ENCODE measurements around the gene PRR35.

Gene PRR35

DNA sequence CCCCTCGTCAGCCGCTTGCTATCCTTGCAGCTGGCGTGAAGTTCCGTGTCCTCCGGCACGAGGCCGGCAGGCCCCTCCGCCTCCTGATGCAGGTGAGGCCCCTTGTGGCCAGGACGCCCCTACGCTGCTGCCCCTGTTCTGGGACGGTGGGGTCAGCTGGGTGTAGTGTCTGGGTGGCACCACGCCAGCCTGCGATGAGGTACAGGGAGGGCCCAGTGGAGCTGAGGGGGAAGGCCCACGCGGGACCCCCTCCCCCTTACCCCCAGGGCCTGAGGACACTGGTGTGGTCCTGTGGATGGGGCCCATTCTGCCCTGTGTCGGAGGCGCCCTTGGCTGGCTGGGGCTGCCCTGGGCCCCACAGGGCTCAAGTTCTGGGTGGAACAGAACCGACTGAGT is 22.0 kb downstream of the PRR35 start:
- no peak for DNase-seq

DNA sequence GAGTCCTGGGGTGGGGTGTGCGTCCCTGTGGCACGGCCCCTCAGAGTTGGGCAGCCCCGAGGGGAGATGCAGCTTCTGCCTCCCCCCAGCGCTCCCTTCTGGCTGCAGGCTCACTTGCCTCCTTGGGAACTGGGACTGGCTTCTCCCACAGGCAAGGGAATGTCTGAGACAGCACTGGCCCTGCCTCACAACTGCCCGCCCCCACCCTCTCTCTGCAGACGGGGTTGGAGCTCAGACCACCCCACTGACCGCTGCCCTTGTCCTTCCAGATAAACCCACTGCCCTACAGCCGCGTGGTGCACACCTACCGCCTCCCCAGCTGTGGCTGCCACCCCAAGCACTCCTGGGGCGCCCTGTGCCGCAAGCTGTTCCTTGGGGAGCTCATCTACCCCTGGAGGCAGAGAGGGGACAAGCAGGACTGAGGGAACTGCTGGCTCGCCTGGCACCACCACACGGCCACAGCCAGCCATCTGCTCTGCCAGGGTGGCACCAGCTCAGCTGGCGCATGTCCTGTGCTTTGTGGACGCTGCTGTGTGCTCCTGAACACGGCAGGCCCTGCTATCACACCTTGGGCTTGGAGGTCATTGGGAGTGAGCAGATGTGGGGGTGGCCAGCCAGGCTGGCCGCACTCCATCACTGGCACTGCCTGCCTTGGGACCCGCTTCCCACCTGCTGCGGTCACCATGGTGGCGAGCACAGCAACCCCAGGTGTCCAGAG is 22.6 kb downstream of the PRR35 start:
- no peak for DNase-seq

DNA sequence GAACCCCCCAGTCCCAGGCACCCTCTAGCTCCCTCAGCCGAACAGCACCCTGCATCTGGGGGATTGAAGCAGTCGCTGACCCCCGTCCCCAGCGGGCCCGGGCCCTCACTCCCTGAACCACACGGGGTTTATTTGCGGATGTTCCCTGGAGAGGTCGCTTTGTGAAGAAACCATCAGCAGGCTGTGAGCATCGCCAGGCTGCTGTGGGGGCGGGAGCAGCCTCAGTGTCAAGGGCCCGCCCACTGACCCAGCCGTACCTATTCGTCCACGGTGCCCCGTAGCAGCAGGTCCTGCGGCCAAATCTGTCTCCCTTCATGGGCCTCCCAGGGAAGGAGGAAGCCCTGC is 23.2 kb downstream of the PRR35 start:
- no peak for DNase-seq

DNA sequence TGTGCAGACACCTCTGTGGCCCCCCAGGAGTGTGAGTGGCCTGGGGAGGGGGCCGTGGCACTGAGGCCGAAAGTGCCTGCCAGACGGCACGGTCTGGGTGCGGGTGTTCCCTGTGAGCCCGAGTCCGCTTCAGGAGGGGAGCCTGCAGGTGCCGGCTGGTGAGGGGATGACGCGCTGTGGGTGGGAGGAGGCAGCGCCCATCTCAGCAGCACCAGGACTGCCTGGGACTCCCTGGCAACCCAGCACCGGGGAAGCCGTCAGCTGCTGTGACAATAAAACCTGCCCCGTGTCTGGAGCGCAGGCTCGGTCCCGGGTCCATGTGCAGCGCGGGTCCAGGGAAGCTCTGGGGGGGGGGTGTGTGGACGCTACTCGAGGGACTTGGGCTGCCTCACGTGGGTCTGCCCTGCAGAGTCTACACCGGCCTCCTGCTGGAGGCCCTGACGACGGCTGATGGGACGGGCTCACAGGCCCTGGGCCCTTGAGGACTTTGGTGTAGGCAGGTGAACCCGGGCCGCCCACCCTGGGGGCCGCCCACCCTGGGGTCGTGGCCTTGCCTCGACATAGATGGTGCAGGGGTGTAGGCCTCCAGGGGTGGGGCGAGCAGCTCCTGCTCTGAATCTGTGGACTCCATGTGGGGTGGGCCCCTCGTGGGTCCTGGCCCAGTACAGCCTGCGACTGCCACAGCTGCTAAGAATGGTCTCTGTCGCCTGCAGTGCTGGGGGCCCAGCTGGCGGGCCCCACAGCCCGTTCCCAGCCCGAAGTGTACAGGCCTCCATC is 23.8 kb downstream of the PRR35 start:
- DNase-seq = no peak

- DNase-seq = no peak
Observed at GRCh38 chr16:585351-585750, 25.2 kb downstream of the PRR35 start.

- DNase-seq = no peak
Observed at GRCh38 chr16:586047-586644, 26.0 kb downstream of the PRR35 start.

GRCh38 chr16:586645-587590 is 26.7 kb downstream of the PRR35 start:
- DNase-seq = no peak

GRCh38 chr16:588639-588888 is 28.4 kb downstream of the PRR35 start:
- DNase-seq = no peak

GRCh38 chr16:588889-589657 is 28.9 kb downstream of the PRR35 start:
- peak; percentile 97 to 98 (median 98) for DNase-seq

GRCh38 chr16:589658-590187 is 29.5 kb downstream of the PRR35 start, which contains the start of gene RAB40C:
Gene RAB40C (plus strand): TSS chr16:590066. CDS start chr16:590292, 226 bp downstream.
- DNase-seq = peak; percentile 99

GRCh38 chr16:590188-590814 is 30.1 kb downstream of the PRR35 start:
- peak; percentile 37 to 71 (median 48) for DNase-seq

- no peak for DNase-seq
Observed at GRCh38 chr16:590815-591200, 30.6 kb downstream of the PRR35 start.

DNA sequence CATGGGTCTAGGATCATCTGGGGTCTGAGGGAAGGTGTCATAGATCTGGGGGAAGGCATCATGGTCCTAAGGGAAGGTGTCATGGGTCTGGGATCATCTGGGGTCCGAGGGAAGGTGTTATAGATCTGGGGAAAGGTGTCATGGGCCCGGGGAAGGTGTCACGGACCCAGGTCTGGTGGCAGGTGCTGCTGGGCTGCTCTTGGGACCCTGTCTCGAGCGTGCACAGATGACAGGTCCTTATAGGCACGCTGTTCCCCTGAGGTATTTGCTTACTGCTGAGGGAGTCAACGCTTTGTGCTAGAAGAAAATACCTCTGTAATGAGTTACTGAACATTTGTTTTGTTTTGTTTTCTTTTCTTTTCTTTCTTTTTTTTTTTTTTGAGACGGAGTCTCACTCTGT is 31.0 kb downstream of the PRR35 start:
- DNase-seq = no peak

DNA sequence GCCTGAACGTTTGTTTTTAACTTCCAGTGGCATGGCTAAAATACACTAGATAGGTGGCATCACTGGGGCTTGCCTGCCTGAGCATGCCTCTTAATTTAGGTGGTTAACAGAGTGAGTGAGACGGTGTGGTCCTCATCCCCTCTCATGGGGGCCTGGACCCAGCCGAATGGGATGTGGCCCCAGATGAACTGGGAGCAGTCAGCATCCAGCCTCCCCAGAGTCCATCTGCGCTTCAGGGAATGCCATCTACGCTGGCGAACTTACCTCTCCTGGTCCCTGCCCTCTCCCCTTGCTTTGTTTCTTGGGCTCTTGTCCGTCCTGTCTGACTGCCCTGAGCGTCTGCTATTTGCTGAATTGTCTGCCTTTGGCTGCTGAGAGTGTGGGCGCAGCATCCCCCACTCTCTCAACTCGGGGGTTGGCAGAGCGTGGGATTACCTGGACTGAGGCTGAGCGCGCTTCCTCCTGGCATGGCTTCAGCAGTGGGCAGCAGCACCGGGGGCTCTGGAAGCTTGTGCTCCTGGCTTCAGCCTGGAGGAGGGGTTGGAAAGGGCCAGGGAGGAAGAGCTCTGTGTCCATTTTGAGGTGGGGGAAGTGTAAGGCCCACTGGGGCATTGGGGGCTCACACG is 31.8 kb downstream of the PRR35 start:
- no peak for DNase-seq

- DNase-seq = peak; percentile 74 to 83 (median 80)
Observed at GRCh38 chr16:592518-593306, 32.5 kb downstream of the PRR35 start.

DNA sequence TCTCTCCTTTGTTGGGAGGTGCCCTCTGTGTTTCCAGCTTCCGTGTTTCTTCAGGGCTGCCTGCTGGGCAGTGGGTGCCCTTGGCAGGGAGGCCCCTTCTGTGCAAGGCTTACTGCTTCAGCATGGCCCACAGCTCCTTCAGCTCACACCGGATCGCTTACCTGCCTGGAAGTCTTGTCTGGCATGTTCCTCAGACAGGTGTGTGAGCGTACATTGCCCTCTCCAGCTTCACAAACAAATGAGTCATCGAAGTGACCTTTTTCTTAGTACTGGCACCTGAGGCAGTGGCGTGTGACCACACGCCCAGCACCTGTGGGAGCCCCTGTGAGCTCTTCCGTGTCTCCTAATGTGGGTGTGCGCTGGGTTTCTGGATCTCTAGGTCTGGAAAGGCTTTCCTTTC is 33.2 kb downstream of the PRR35 start:
- DNase-seq = peak in 1 of 4 experiments; percentile 13

DNA sequence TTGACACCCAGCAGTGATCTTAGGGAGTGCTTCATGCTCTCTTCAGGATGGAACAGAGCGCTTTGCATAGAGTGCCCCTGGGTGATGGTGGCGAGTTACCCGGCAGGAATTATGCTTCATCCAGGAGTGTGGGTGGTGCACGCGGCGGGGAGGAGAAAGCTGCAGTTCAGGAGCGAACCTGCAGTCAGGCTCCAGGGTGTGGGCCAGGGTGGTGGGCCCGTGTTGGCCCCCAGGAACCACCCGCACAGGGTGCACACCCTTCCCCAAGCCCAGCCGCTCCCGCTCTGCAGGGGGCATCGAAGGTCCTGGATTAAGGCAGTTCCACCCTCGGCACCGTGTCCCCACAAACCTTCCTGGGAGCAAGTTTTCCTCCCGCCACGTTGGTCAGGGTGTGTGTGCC is 33.6 kb downstream of the PRR35 start:
- no peak for DNase-seq

DNA sequence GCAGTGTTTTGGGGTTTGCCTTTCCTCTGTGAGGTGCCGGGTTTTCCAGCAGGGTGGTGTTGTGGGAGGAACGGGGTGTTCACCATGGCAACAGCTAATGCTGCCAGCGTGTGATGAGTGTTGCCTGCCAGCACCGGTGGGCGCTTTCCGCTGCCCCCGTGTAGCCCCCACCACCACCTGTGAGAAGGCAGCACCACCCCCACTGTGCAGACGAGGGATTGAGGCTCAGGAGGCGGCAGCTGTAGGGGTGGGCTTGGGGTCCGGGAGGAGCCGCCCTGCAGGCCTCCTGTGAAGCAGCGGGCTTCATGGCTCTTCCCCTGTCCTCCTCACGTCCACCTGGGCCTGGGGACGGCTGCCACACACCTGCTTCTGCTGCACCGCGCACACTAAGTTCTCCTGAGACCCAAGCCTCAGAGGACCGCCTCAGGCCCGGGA is 34.9 kb downstream of the PRR35 start:
- no peak for DNase-seq

DNA sequence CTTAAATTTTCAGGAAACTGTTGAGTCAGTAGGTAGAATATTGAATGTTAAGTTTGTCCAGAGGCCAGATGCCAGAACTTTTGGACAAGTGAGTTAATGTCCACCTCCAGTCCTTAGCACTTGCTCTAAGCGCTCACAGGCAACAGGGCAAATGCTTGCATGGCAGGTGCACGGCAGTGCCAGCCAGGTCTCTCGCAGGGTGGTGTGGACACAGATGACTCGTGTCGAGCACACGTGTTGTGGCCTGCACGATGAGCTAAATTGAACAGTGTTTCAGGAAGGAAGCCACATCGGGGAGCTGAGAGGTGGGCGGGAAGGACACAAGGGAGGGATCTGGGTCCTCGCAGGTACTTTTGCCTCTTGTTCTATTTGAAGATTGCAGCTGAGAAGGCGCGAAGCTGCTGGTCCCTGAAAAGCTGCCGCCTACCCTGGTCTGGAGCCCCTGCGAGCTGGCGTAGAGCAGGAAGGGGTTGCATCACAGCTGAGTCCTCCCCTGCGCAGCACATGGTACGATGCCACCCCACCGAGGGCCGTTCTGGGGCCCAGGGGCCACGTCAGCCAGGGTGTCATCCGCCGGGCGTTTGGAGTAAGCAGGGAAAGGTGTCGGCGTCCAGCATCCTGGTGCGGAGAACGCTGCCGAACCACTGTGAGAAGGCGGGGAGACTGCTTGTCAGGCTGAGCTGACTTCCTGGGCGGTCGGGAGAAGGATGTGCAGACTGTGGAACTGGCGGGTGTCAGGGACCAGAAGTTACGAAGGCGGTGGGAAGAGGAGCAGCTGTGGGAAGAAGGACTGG is 35.9 kb downstream of the PRR35 start:
- peak; percentile 48 to 65 (median 55) for DNase-seq
